HTERT RPE-1 (cell line): Measurements from ENCODE around the gene COASY.
"Not testable (repeated sequence)": the region's sequence is repeated elsewhere in the genome, so short reads cannot be mapped to it uniquely, and the experiment has no call there.

Experiments
- in situ Hi-C: fragments of 300-500 bp; cut with MboI; formaldehyde crosslinking; loops from 4 replicates; pipeline ENCODE4 v1.14.3; 2020; ENCODE audit warnings: low sequenced_read_pairs

Gene COASY

DNA sequence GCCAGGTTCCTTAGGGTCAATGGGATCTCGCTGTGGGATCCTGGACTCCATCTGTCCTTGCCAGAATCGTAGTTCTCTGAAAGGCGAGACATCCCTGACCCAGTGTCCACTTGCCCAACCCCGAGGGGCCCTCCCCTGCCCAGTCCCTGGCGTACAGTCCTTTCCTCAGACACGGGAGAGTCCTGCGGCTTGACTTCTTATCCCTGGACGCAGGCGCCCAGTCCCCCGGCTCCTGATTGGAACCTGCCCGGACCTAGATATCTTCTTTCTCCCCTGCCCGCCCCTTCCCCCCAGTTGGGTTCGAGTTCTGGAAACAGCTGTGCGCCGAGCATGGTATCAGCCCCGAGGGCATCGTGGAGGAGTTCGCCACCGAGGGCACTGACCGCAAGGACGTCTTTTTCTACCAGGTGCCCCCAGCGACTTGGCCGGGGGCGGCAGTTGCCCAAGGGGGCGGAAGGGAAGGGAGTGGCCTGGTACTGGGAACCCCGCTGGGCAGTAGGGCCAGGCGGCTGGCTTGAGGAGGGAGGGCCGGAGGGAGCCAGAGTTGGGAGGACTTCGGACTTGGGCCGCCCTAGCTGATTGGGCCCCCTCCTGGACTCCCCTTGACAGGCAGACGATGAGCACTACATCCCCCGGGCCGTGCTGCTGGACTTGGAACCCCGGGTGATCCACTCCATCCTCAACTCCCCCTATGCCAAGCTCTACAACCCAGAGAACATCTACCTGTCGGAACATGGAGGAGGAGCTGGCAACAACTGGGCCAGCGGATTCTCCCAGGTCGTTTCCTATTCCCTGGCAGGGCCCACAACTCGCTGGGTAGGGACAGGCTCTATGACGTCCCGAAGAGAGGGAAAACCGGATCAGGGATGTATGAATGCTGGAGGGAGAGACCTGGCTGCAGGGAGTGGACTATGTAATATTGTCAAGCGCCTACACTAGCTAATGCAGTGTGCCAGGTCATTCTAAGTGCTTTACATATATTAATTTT is 48.2 kb downstream of the COASY start:
- in situ Hi-C loops, result not testable (repeated sequence)

DNA sequence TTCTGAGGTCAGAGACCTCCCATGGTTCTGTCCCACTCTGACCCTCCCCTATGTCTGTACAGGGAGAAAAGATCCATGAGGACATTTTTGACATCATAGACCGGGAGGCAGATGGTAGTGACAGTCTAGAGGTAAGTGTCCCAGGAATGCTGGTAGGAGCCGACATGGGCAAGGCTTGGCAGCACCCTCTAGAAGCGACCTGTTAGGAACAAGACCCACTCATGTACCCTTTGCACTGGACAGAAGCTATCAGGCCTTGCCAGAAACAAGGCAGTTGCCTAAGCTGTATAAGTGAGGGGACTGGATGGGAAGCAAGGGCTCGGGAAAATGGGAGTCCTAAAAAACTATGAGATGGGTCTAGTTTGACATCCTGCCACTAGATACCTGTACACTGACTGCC is 50.1 kb downstream of the COASY start:
- in situ Hi-C loops, result no loop called here

DNA sequence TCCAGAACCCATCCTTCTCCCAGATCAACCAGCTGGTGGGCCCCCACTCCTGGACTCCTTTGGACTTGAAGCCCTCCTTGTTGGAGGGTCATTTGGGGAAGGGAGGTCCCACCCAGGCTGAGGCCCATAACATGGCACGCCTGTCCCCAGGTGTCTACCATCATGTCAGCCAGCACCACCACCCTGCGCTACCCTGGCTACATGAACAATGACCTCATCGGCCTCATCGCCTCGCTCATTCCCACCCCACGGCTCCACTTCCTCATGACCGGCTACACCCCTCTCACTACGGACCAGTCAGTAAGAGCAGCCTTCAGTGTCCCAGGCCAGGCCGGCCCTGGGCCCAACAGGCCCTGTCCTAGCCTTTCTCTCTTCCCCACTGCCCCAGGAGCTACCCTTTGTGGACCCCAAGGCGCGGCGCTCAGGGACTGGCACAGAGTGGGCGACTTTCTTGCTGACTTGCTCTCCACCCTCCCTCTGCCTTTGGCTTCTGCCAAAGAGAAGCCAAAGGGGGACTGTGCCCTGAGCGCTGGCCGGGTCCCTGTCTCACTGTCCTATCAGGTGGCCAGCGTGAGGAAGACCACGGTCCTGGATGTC is 51.8 kb downstream of the COASY start:
- in situ Hi-C loops, result no loop called here
